MCF 10A (cell line): ENCODE data around the gene ZNF580. TPM values are rescaled to one million over a fixed set of nuclear protein-coding genes. Genes with fewer than 3 reads are reported as not detected.

Experiments used
- BruUV-seq: library from RNA; stranded (reverse); fragments of 400-500 nt; replicated peaks from 2 replicates; lab custom pipeline; 2021; lab: Mats Ljungman, UMichigan
- CTCF ChIA-PET: fragments of 300-600 bp; sonication (Branson Sonifier 250); formaldehyde crosslinking; extraction: SDS; loops from one replicate; lab custom pipeline; 2021; ENCODE audit warnings: antibody characterized with exemption, inconsistent platforms; lab: Yijun Ruan, JAX
- POLR2A ChIA-PET: fragments of 300-600, 350-650 bp; sonication (Branson Sonifier 250); formaldehyde crosslinking; extraction: SDS; loops from one replicate; lab custom pipeline; 2020; ENCODE audit warnings: antibody characterized with exemption, inconsistent platforms; lab: Yijun Ruan, JAX
- DNase-seq: peaks from one replicate; pipeline ENCODE4 v3.0.0-alpha.2; 2018; ENCODE audit not compliant: unreplicated experiment
- H3K27ac Mint-ChIP-seq: one replicate; pipeline ENCODE4 v1.8.0; 2022; ENCODE audit warnings: mild to moderate bottlenecking, low read depth, mixed read lengths; ENCODE audit not compliant: unreplicated experiment
- H3K27me3 Mint-ChIP-seq: one replicate; pipeline ENCODE4 v1.8.0; 2022; ENCODE audit warnings: mixed read lengths; ENCODE audit not compliant: insufficient read depth, unreplicated experiment
- H3K36me3 Mint-ChIP-seq: one replicate; pipeline ENCODE4 v1.8.0; 2022; ENCODE audit warnings: mild to moderate bottlenecking, moderate library complexity, mixed read lengths; ENCODE audit not compliant: insufficient read depth, unreplicated experiment
- H3K4me1 Mint-ChIP-seq: one replicate; pipeline ENCODE4 v1.8.0; 2022; ENCODE audit warnings: mixed read lengths; ENCODE audit not compliant: insufficient read depth, unreplicated experiment
- H3K4me3 Mint-ChIP-seq: one replicate; pipeline ENCODE4 v1.8.0; 2022; ENCODE audit warnings: mild to moderate bottlenecking, moderate library complexity, mixed read lengths; ENCODE audit not compliant: unreplicated experiment
- H3K9me3 Mint-ChIP-seq: one replicate; pipeline ENCODE4 v1.8.0; 2022; ENCODE audit warnings: mixed read lengths; ENCODE audit not compliant: unreplicated experiment
- CTCF ChIP-seq: fragments of 200-600 bp; IDR thresholded peaks from one replicate; pipeline ENCODE4 v1.8.0; 2022; ENCODE audit warnings: antibody characterized with exemption, mild to moderate bottlenecking; ENCODE audit not compliant: unreplicated experiment
- intact Hi-C: fragments of 100-400 bp; cut with micrococcal nuclease; formaldehyde crosslinking; loops from 2 replicates; pipeline ENCODE4 v1.14.1; 2022
- total RNA-seq: library from RNA; stranded (reverse); gene quantifications from 2 replicates; pipeline ENCODE4 v1.2.3, GENCODE V29; 2022

The ZNF580 gene
- total RNA-seq, 1 experiment from 2014 or later: 44.9 TPM

- Mint-ChIP-seq H3K27ac (no peak overlapping the region), H3K4me1 (peaks cover 11% of the 10 kb centered on the region), H3K9me3 (no peaks in the 10 kb centered on the region), H3K4me3 (no peak overlapping the region), H3K36me3 (peaks cover 84% of the 10 kb centered on the region), H3K27me3 (no peaks in the 10 kb centered on the region)
- ChIA-PET CTCF (interaction anchor here (1.1 to 1.4 kb wide), 2 partner anchors 9 to 12 kb away, joined by 3 to 7 read pairs; no protein-coding TSS in a partner anchor), POLR2A (no interaction called here)
- no TSS peak for BruUV-seq
- DNase-seq: no peak
- TF ChIP-seq CTCF: no peak
- intact Hi-C loops: no loop called here
These were observed 28.0 kb downstream of the ZNF580 start for GRCh38 chr19:55668603-55669348.

- TF ChIP-seq CTCF: no peak
- H3K9me3 Mint-ChIP-seq: no peaks in the 10 kb centered on the region
- H3K27ac Mint-ChIP-seq: no peak overlapping the region
- DNase-seq: no peak
- BruUV-seq: no TSS peak
- intact Hi-C loops: no loop called here
- peaks cover 15% of the 10 kb centered on the region for H3K4me1 Mint-ChIP-seq
- H3K36me3 Mint-ChIP-seq: peaks cover 82% of the 10 kb centered on the region
- POLR2A ChIA-PET: interaction anchor here (2.8 kb wide), 1 partner anchor 13 kb away, joined by 12 read pairs; no protein-coding TSS in a partner anchor
- no peaks in the 10 kb centered on the region for H3K27me3 Mint-ChIP-seq
- CTCF ChIA-PET: no interaction called here
- H3K4me3 Mint-ChIP-seq: no peak overlapping the region
These were observed 28.8 kb downstream of the ZNF580 start for GRCh38 chr19:55669418-55670279.

- intact Hi-C loops: no loop called here
- CTCF ChIA-PET: interaction anchor here (0.6 to 1.9 kb wide), 7 partner anchors 8 to 986 kb away, joined by 3 to 18 read pairs (median 5); partner anchors contain the start of gene U2AF2
- Mint-ChIP-seq H3K27me3 (no peaks in the 10 kb centered on the region), H3K4me1 (peaks cover 16% of the 10 kb centered on the region), H3K9me3 (no peaks in the 10 kb centered on the region), H3K27ac (no peak overlapping the region), H3K36me3 (peaks cover 81% of the 10 kb centered on the region), H3K4me3 (no peak overlapping the region)
- DNase-seq: no peak
- BruUV-seq: no TSS peak
- no peak for TF ChIP-seq CTCF
- POLR2A ChIA-PET: interaction anchor here (0.6 to 2.8 kb wide), 2 partner anchors 13 to 1238 kb away, joined by 3 to 12 read pairs; no protein-coding TSS in a partner anchor
These were observed 29.7 kb downstream of the ZNF580 start for GRCh38 chr19:55670280-55671053.
